GM23338 (cell line): ENCODE results near the gene NPAS3. TPM values are rescaled to one million over a fixed set of nuclear protein-coding genes. Genes with fewer than 3 reads are reported as not detected.

Experiments
- ATAC-seq: fragments of 200-7000 bp; cut with Tn5 transposase; 3 replicates; pipeline ENCODE4 v1.9.1; 2020
- DNase-seq: peaks from one replicate; pipeline ENCODE4 v3.0.0-alpha.2; 2015; ENCODE audit warnings: low spot score
- H2AFZ ChIP-seq: fragments of 200-600 bp; sonication (generic); 2 replicates; pipeline ENCODE4 v1.8.0; 2016; ENCODE audit warnings: antibody characterized with exemption, mild to moderate bottlenecking, moderate library complexity
- H3F3A ChIP-seq: fragments of 200-600 bp; sonication (generic); replicated peaks from 2 replicates; pipeline ENCODE4 v1.8.0; 2017; ENCODE audit warnings: antibody characterized with exemption, mixed run types, low read depth
- H3K27ac ChIP-seq: fragments of 200-600 bp; sonication (generic); 2 replicates; pipeline ENCODE4 v1.6.1; 2016; ENCODE audit warnings: low read depth
- H3K27me3 ChIP-seq: fragments of 200-600 bp; sonication (generic); 2 replicates; pipeline ENCODE4 v1.8.0; 2016; ENCODE audit warnings: mild to moderate bottlenecking, mixed run types, moderate library complexity; ENCODE audit not compliant: insufficient read depth
- H3K36me3 ChIP-seq: fragments of 200-600 bp; sonication (generic); 2 replicates; pipeline ENCODE4 v1.8.0; 2016; ENCODE audit warnings: mild to moderate bottlenecking; ENCODE audit not compliant: insufficient read depth
- H3K4me1 ChIP-seq: fragments of 200-600 bp; sonication (generic); 2 replicates; pipeline ENCODE4 v1.8.0; 2016; ENCODE audit warnings: mild to moderate bottlenecking, moderate library complexity; ENCODE audit not compliant: insufficient read depth
- H3K4me2 ChIP-seq: fragments of 200-600 bp; sonication (generic); 2 replicates; pipeline ENCODE4 v1.7.1; 2017; ENCODE audit warnings: mixed run types
- H3K4me3 ChIP-seq: fragments of 200-600 bp; sonication (generic); 2 replicates; pipeline ENCODE4 v1.6.1; 2016; ENCODE audit warnings: mixed run types
- H3K79me2 ChIP-seq: fragments of 200-600 bp; sonication (generic); replicated peaks from 2 replicates; pipeline ENCODE4 v1.8.0; 2017; ENCODE audit warnings: mild to moderate bottlenecking; ENCODE audit not compliant: insufficient read depth
- H3K9me2 ChIP-seq: fragments of 200-600 bp; sonication (generic); 2 replicates; pipeline ENCODE4 v1.8.0; 2017; ENCODE audit not compliant: insufficient read depth
- H4K20me1 ChIP-seq: fragments of 200-600 bp; sonication (generic); replicated peaks from 2 replicates; pipeline ENCODE4 v1.8.0; 2017; ENCODE audit warnings: mild to moderate bottlenecking; ENCODE audit not compliant: insufficient read depth
- H3K27ac Mint-ChIP-seq: 2 replicates; pipeline ENCODE4 v1.8.0; 2020; ENCODE audit warnings: inconsistent platforms, mild to moderate bottlenecking, moderate library complexity, mixed read lengths
- H3K27me3 Mint-ChIP-seq: 3 replicates; pipeline ENCODE4 v1.8.0; 2022; ENCODE audit warnings: low read depth, mild to moderate bottlenecking, moderate library complexity, mixed read lengths, inconsistent platforms; ENCODE audit not compliant: insufficient read depth, poor library complexity
- H3K36me3 Mint-ChIP-seq: 3 replicates; pipeline ENCODE4 v1.8.0; 2021; ENCODE audit warnings: low read depth, mild to moderate bottlenecking, inconsistent platforms, moderate library complexity, mixed read lengths
- H3K4me1 Mint-ChIP-seq: 3 replicates; pipeline ENCODE4 v1.8.0; 2020; ENCODE audit warnings: mild to moderate bottlenecking, inconsistent platforms, mixed read lengths
- H3K4me3 Mint-ChIP-seq: 3 replicates; pipeline ENCODE4 v1.8.0; 2021; ENCODE audit warnings: moderate library complexity, mild to moderate bottlenecking, inconsistent platforms, mixed read lengths
- H3K9me3 Mint-ChIP-seq: 3 replicates; pipeline ENCODE4 v1.8.0; 2020; ENCODE audit warnings: moderate library complexity, mild to moderate bottlenecking, inconsistent platforms, mixed read lengths
- CREB1 ChIP-seq: fragments of 250-450 bp; sonication (Bioruptor Pico); IDR thresholded peaks from 2 replicates; pipeline ENCODE4 v1.5.0; 2020; ENCODE audit warnings: low read depth, mild to moderate bottlenecking, moderate library complexity
- CTCF ChIP-seq, 2 experiments: fragments of 200-600 bp in 1 of 2; sonication (generic) in 1 of 2; conservative IDR thresholded peaks; 2 replicates each; pipeline versions ENCODE4 v1.5.1 to v1.6.1; 2016 to 2017; ENCODE audit warnings: antibody characterized with exemption in 2 of 2, low read depth in 2 of 2, mild to moderate bottlenecking in 2 of 2, moderate library complexity in 1 of 2
- ETS1 ChIP-seq: IDR thresholded peaks from 2 replicates; pipeline ENCODE4 v1.6.1; 2016; ENCODE audit warnings: antibody characterized with exemption
- EZH2 ChIP-seq: fragments of 200-600 bp; sonication (generic); IDR thresholded peaks from one replicate; pipeline ENCODE4 v1.8.0; 2017; ENCODE audit warnings: antibody characterized with exemption, mild to moderate bottlenecking, low read depth; ENCODE audit not compliant: unreplicated experiment
- EZH2phosphoT487 ChIP-seq: fragments of 200-600 bp; sonication (generic); IDR thresholded peaks from one replicate; pipeline ENCODE4 v1.8.1; 2018; ENCODE audit warnings: antibody characterized with exemption; ENCODE audit not compliant: unreplicated experiment
- JUNB ChIP-seq: IDR thresholded peaks from one replicate; pipeline ENCODE4 v1.6.1; 2016; ENCODE audit warnings: antibody characterized with exemption; ENCODE audit not compliant: unreplicated experiment
- NANOG ChIP-seq: IDR thresholded peaks from 2 replicates; pipeline ENCODE4 v1.6.1; 2016; ENCODE audit warnings: antibody characterized with exemption, borderline replicate concordance
- POLR2AphosphoS5 ChIP-seq: IDR thresholded peaks from 2 replicates; pipeline ENCODE4 v1.6.1; 2016; ENCODE audit warnings: antibody characterized with exemption, low read depth
- STAT1 ChIP-seq: IDR thresholded peaks from one replicate; pipeline ENCODE4 v1.6.1; 2016; ENCODE audit warnings: antibody characterized with exemption; ENCODE audit not compliant: unreplicated experiment
- ZNF114 ChIP-seq: fragments of 250-450 bp; sonication (Bioruptor Pico); IDR thresholded peaks from 2 replicates; pipeline ENCODE4 v1.5.0; 2020; ENCODE audit warnings: mild to moderate bottlenecking, moderate library complexity
- ZNF331 ChIP-seq: fragments of 250-450 bp; sonication (Bioruptor Pico); IDR thresholded peaks from 2 replicates; pipeline ENCODE4 v1.5.0; 2020; ENCODE audit warnings: low read depth, mild to moderate bottlenecking, moderate library complexity
- ZNF462 ChIP-seq: fragments of 250-450 bp; sonication (Bioruptor Pico); IDR thresholded peaks from 2 replicates; pipeline ENCODE4 v1.5.0; 2020; ENCODE audit warnings: mild to moderate bottlenecking, moderate library complexity
- polyA plus RNA-seq: library from polyadenylated mRNA; unstranded; fragments of >200 nt; fragmentation: Nextera tagmentation; extraction: Ambion mirVana; gene quantifications from 2 replicates; pipeline ENCODE4 v1.2.1, GENCODE V29; 2016
- total RNA-seq: library from RNA; depleted of rRNA; stranded (reverse); fragments of >200 nt; shearing (Covaris generic); gene quantifications from 2 replicates; pipeline ENCODE4 v1.2.3, GENCODE V29; 2014
- TF ChIP-seq, protein P1 (sequence below): IDR thresholded peaks from one replicate; pipeline ENCODE4 v1.6.1; 2018; ENCODE audit warnings: antibody characterized with exemption; ENCODE audit not compliant: unreplicated experiment

Gene NPAS3
- total and polyA plus RNA-seq, 2 experiments from 2014 or later, result 0.17 to 0.19 TPM

- TF ChIP-seq, protein P1, sequence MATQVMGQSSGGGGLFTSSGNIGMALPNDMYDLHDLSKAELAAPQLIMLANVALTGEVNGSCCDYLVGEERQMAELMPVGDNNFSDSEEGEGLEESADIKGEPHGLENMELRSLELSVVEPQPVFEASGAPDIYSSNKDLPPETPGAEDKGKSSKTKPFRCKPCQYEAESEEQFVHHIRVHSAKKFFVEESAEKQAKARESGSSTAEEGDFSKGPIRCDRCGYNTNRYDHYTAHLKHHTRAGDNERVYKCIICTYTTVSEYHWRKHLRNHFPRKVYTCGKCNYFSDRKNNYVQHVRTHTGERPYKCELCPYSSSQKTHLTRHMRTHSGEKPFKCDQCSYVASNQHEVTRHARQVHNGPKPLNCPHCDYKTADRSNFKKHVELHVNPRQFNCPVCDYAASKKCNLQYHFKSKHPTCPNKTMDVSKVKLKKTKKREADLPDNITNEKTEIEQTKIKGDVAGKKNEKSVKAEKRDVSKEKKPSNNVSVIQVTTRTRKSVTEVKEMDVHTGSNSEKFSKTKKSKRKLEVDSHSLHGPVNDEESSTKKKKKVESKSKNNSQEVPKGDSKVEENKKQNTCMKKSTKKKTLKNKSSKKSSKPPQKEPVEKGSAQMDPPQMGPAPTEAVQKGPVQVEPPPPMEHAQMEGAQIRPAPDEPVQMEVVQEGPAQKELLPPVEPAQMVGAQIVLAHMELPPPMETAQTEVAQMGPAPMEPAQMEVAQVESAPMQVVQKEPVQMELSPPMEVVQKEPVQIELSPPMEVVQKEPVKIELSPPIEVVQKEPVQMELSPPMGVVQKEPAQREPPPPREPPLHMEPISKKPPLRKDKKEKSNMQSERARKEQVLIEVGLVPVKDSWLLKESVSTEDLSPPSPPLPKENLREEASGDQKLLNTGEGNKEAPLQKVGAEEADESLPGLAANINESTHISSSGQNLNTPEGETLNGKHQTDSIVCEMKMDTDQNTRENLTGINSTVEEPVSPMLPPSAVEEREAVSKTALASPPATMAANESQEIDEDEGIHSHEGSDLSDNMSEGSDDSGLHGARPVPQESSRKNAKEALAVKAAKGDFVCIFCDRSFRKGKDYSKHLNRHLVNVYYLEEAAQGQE, result no peak
- TF ChIP-seq POLR2AphosphoS5, result no peak
- no peak for TF ChIP-seq NANOG
- no peak for TF ChIP-seq ZNF331 (CRISPR knock-in tag)
- TF ChIP-seq EZH2, result no peak
- TF ChIP-seq CTCF (conservative IDR thresholded peaks at IDR 0.05; ENCODE audit: low read depth in 2 of 2), result no peak
- TF ChIP-seq ZNF114 (CRISPR knock-in tag), result no peak
These were observed 279.3 kb downstream of the NPAS3 start (continued) for GRCh38 chr14:33218026-33218425.

DNA sequence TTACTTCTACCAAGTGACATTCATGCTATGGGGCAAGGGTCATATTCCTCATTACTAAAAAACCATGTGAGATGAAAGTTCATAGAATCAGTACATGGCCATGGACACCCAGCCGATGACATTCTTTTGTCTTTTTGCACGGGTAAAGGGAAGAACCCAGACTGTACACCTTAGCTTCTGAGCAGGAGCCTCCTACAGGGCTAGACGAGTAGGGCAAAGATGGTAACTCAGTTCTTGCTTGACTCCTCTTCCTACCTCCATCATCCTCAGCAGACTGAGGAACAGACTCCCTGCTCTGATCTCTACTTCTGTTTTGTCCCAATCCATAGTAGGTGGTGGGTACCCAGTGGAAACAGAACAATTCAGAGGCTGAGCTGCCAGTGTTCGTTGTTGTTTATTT lies 281.3 kb downstream of the NPAS3 start:
- no peak for ATAC-seq
- H3K4me1 Mint-ChIP-seq, result no peaks in the 10 kb centered on the region
- no peak for TF ChIP-seq EZH2phosphoT487
- TF ChIP-seq NANOG, result no peak
- no peak for TF ChIP-seq ETS1
- TF ChIP-seq STAT1, result no peak
- TF ChIP-seq JUNB, result no peak
- TF ChIP-seq ZNF462, result no peak
- TF ChIP-seq CREB1 (CRISPR knock-in tag), result no peak
- TF ChIP-seq ZNF331 (CRISPR knock-in tag), result no peak

More for the DNA sequence above, 281.3 kb downstream of the NPAS3 start:
- H3K9me3 Mint-ChIP-seq, result no peaks in the 10 kb centered on the region
- Histone ChIP-seq H3K79me2 (no peaks in the 10 kb centered on the region), H2AFZ (no peak overlapping the region), H3K36me3 (no peaks in the 10 kb centered on the region), H4K20me1 (no peaks in the 10 kb centered on the region), H3K4me3 (no peak overlapping the region), H3K4me2 (no peak overlapping the region), H3K27ac (no peak overlapping the region), H3F3A (no peaks in the 10 kb centered on the region), H3K4me1 (no peaks in the 10 kb centered on the region; the same call in 1 of the 2 replicates), H3K9me2 (0 out of 2 replicates have a peak, but pooled peaks cover 7% of the 10 kb centered on the region), H3K27me3 (no peaks in the 10 kb centered on the region)
- no peak for DNase-seq
- no peak overlapping the region for H3K27ac Mint-ChIP-seq
- H3K27me3 Mint-ChIP-seq, result no peaks in the 10 kb centered on the region
- H3K36me3 Mint-ChIP-seq, result no peaks in the 10 kb centered on the region
- no peak overlapping the region for H3K4me3 Mint-ChIP-seq
